Measurements from ENCODE around the gene HDGF. TPM values are rescaled to one million over a fixed set of nuclear protein-coding genes. Genes with fewer than 3 reads are reported as not detected.

The HDGF gene
- total RNA-seq, 2 experiments from 2014 or later = 232 to 235 TPM

DNA sequence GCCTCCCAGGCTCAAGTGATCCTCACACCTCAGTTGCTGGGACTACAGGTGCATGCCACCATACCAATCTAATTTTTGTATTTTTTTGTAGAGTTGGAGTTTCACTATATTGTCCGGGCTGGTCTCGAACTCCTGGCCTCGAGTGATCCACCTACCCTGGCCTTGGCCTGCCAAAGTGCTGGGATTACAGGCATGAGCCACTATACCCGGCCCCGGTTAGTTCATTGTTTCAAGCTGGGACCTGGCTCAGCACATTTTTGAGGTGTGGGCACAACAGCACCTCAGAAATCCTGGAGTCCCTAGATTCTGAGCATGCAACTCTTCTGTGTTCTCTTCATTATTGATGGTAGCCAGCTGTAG, 43.9 kb upstream of the HDGF start:
- no peaks in the 10 kb centered on the region for H3K4me1 Mint-ChIP-seq (ENCODE audit: low read depth)
- no peak overlapping the region for H3K4me3 Mint-ChIP-seq
- TF ChIP-seq, protein P1, sequence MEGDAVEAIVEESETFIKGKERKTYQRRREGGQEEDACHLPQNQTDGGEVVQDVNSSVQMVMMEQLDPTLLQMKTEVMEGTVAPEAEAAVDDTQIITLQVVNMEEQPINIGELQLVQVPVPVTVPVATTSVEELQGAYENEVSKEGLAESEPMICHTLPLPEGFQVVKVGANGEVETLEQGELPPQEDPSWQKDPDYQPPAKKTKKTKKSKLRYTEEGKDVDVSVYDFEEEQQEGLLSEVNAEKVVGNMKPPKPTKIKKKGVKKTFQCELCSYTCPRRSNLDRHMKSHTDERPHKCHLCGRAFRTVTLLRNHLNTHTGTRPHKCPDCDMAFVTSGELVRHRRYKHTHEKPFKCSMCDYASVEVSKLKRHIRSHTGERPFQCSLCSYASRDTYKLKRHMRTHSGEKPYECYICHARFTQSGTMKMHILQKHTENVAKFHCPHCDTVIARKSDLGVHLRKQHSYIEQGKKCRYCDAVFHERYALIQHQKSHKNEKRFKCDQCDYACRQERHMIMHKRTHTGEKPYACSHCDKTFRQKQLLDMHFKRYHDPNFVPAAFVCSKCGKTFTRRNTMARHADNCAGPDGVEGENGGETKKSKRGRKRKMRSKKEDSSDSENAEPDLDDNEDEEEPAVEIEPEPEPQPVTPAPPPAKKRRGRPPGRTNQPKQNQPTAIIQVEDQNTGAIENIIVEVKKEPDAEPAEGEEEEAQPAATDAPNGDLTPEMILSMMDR (IDR thresholded peaks at IDR 0.05) = no peak
- intact Hi-C loops (cut with micrococcal nuclease) = no loop called here
- DNase-seq = no peak
- ChIA-PET CTCF (interaction anchor here (1.1 to 10.4 kb wide), 8 partner anchors 39 to 133 kb away, joined by 3 to 214 read pairs (median 22); partner anchors contain the start of genes INSRR, NTRK1 and PEAR1), POLR2A (interaction anchor here (1.1 to 3.3 kb wide), 3 partner anchors 10 to 20 kb away, joined by 3 to 11 read pairs (median 4); no protein-coding TSS in a partner anchor)
- ATAC-seq = no peak
- no peak overlapping the region for H3K27ac Mint-ChIP-seq
- peaks cover 54% of the 10 kb centered on the region for H3K36me3 Mint-ChIP-seq (ENCODE audit: low read depth)
- no peaks in the 10 kb centered on the region for H3K27me3 Mint-ChIP-seq
- no peaks in the 10 kb centered on the region for H3K9me3 Mint-ChIP-seq

DNA sequence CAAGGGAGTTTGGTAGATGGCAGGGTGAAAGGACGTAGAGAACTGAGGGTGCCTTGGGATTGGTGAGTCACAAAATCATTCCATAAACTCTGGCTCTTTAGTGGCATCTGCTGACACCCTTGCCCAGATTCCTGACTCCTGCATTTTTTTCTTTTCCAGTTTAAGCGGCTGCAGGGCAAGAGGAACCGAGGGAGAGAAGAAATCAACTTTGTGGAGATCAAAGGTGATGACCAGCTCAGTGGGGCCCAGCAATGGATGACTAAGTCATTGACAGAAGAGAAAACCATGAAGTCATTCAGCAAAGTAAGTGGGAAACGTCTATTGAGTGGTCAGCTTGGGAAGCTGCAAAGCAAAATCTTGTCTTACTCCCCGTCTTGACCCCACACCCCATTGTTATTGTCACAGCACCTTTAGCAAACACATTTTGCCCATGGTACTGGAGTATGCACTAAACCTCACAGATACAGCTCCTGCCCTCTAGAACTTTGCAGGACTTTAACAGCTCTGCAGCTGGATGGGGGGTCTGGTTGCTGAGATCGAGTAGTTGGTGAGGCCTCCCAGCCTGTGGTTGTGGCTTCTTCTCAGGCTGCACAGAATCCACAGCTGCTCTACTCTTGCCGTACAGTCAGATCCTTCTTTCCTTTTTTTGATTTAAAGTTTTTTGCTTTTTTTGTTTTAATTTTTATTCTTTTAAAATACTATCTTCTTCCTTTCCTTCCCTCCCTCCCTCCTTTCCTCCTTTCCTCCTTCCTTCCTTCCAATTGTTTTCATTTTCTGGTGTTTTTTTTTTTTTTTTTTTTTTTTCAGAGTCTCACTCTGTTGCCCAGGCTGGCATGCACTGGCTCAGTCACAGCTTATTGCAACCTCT, 43.3 kb upstream of the HDGF start:
- POLR2A ChIA-PET = interaction anchor here (0.6 to 3.3 kb wide), 4 partner anchors 10 to 22 kb away, joined by 3 to 11 read pairs (median 4); partner anchors contain the start of gene SH2D2A
- no peaks in the 10 kb centered on the region for H3K4me1 Mint-ChIP-seq (ENCODE audit: low read depth)

DNA sequence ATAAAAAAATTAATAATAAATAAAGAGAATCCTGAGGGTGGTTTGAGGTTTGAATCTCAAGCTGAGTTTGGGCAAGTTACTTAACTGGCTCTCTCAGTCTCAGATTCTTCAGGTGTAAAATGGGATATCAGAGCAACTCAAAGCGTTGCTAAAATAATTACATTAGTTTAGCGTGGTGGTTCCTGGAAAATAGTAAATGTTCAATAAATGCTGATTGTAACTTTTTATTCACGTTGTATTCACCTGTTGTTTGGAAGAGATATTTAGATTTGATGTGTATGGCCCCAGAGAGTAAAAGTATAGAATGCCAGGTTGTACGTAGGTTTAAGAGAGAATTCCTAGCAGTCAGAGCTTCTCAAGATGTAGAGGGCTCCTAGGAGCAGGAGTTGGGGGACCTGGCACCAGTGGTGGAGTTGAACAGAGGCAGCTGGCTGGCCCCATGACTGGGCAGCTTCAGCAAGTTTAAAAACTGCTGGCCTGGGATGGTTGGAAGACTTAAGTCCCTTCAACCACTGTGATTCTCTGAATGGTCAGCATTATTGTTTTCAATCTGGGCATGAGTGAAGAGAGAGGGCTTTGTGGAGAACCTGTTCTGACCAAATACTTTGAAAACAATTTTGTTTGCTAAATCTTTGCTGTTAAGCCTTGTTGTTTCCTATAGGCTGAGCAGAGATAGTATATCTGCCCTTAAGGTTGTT, 38.3 kb upstream of the HDGF start:
- Mint-ChIP-seq H3K4me3 (no peak overlapping the region), H3K27ac (no peak overlapping the region), H3K27me3 (no peaks in the 10 kb centered on the region), H3K36me3 (ENCODE audit: low read depth) (peaks cover 50% of the 10 kb centered on the region), H3K9me3 (no peaks in the 10 kb centered on the region), H3K4me1 (ENCODE audit: low read depth) (peaks cover 3% of the 10 kb centered on the region)
- TF ChIP-seq, protein P1 (IDR thresholded peaks at IDR 0.05) = no peak
- ChIA-PET POLR2A (interaction anchor here (0.9 to 3.6 kb wide), 4 partner anchors 12 to 26 kb away, joined by 3 to 18 read pairs (median 4); no protein-coding TSS in a partner anchor), CTCF (interaction anchor here (0.6 to 3.1 kb wide), 9 partner anchors 19 to 102 kb away, joined by 3 to 14 read pairs (median 6); partner anchors contain the start of genes CRABP2 and PRCC)
- DNase-seq (no peak), ATAC-seq (no peak)
- intact Hi-C loops (cut with micrococcal nuclease) = no loop called here

More for the DNA sequence above, 43.3 kb upstream of the HDGF start:
- Mint-ChIP-seq H3K27ac (no peak overlapping the region), H3K4me3 (no peak overlapping the region), H3K36me3 (ENCODE audit: low read depth) (peaks cover 57% of the 10 kb centered on the region), H3K27me3 (no peaks in the 10 kb centered on the region), H3K9me3 (no peaks in the 10 kb centered on the region)
- CTCF ChIA-PET = interaction anchor here (1.1 to 10.4 kb wide), 5 partner anchors 38 to 133 kb away, joined by 3 to 214 read pairs (median 5); partner anchors contain the start of genes INSRR and NTRK1
- TF ChIP-seq, protein P1 (IDR thresholded peaks at IDR 0.05) = no peak
- DNase-seq (no peak), ATAC-seq (no peak)
- intact Hi-C loops (cut with micrococcal nuclease) = no loop called here

DNA sequence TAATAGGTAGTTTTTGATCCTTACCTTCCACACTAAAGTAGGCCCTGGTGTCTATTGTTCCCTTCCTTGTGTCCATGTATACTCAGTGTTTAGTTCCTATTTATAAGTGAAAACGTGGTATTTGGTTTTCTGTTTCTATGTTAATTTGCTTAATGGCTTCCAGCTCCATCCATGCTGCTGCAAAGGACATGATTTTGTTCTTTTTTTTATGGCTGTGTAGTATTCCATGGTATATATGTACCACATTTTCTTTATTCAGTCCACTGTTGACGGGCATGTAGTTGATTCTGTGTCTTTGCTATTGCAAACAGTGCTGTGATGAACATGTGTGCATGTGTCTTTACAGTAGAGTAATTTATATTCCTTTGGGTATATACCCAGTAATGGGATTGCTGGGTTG, 36.7 kb upstream of the HDGF start:
- no peak overlapping the region for H3K27ac Mint-ChIP-seq
- peaks cover 48% of the 10 kb centered on the region for H3K36me3 Mint-ChIP-seq (ENCODE audit: low read depth)
- POLR2A ChIA-PET = interaction anchor here (3.6 kb wide), 1 partner anchor 14 kb away, joined by 18 read pairs; no protein-coding TSS in a partner anchor
- H3K4me3 Mint-ChIP-seq = no peak overlapping the region
- peaks cover 3% of the 10 kb centered on the region for H3K4me1 Mint-ChIP-seq (ENCODE audit: low read depth)
- TF ChIP-seq, protein P1 (IDR thresholded peaks at IDR 0.05) = no peak
- intact Hi-C loops (cut with micrococcal nuclease) = no loop called here
- ATAC-seq = no peak
- CTCF ChIA-PET = interaction anchor here (1.1 to 3.7 kb wide), 5 partner anchors 10 to 141 kb away, joined by 3 to 19 read pairs (median 3); no protein-coding TSS in a partner anchor
- no peak for DNase-seq
- no peaks in the 10 kb centered on the region for H3K9me3 Mint-ChIP-seq
- no peaks in the 10 kb centered on the region for H3K27me3 Mint-ChIP-seq

Measured in activated CD8-positive, alpha-beta T cell treated with anti-CD3 and anti-CD28 coated beads for 36 hours (primary cell).